Activated CD4-positive, alpha-beta T cell treated with anti-CD3 and anti-CD28 coated beads, Interleukin-2, amount 10 ng/mL, durations not matched to agents 24 days and 14 days (primary cell): ENCODE results near the gene BMPER. TPM values are rescaled to one million over a fixed set of nuclear protein-coding genes. Genes with fewer than 3 reads are reported as not detected.

Source experiments
- DNase-seq: peaks from one replicate; pipeline ENCODE4 v3.0.0; 2022
- H3K27ac Mint-ChIP-seq: one replicate; pipeline ENCODE4 v1.8.0; 2022; ENCODE audit warnings: mild to moderate bottlenecking, mixed read lengths
- H3K27me3 Mint-ChIP-seq: one replicate; pipeline ENCODE4 v1.8.0; 2022; ENCODE audit warnings: mixed read lengths
- H3K36me3 Mint-ChIP-seq: one replicate; pipeline ENCODE4 v1.8.0; 2022; ENCODE audit warnings: low read depth, mild to moderate bottlenecking, mixed read lengths
- H3K4me1 Mint-ChIP-seq: one replicate; pipeline ENCODE4 v1.8.0; 2021; ENCODE audit warnings: mixed read lengths
- H3K4me3 Mint-ChIP-seq: one replicate; pipeline ENCODE4 v1.8.0; 2022; ENCODE audit warnings: mild to moderate bottlenecking, moderate library complexity, mixed read lengths
- H3K9me3 Mint-ChIP-seq: one replicate; pipeline ENCODE4 v1.8.0; 2021; ENCODE audit warnings: mixed read lengths
- intact Hi-C: fragments of 100-400 bp; cut with micrococcal nuclease; formaldehyde crosslinking; loops from one replicate; pipeline ENCODE4 v1.15.1; 2023
- total RNA-seq: library from RNA; stranded (reverse); gene quantifications from 2 replicates; pipeline ENCODE4 v1.2.3, GENCODE V29; 2022

Gene BMPER
- total RNA-seq, 1 donor from 2014 or later, result not detected

- no peak for DNase-seq
- H3K4me1 Mint-ChIP-seq, result no peaks in the 10 kb centered on the region
- H3K36me3 Mint-ChIP-seq, result no peaks in the 10 kb centered on the region
- no peak overlapping the region for H3K4me3 Mint-ChIP-seq
- H3K9me3 Mint-ChIP-seq, result no peaks in the 10 kb centered on the region
- intact Hi-C loops, result no loop called here
- no peak overlapping the region for H3K27ac Mint-ChIP-seq
- no peaks in the 10 kb centered on the region for H3K27me3 Mint-ChIP-seq
Measured at GRCh38 chr7:33950047-33950714, 44.8 kb downstream of the BMPER start.

- Mint-ChIP-seq H3K4me1 (no peaks in the 10 kb centered on the region), H3K4me3 (no peak overlapping the region), H3K36me3 (no peaks in the 10 kb centered on the region), H3K27me3 (no peaks in the 10 kb centered on the region), H3K9me3 (no peaks in the 10 kb centered on the region), H3K27ac (no peak overlapping the region)
- intact Hi-C loops, result no loop called here
- no peak for DNase-seq
Measured at GRCh38 chr7:33952824-33953223, 47.5 kb downstream of the BMPER start.

- H3K9me3 Mint-ChIP-seq, result no peaks in the 10 kb centered on the region
- no peak for DNase-seq
- no peaks in the 10 kb centered on the region for H3K4me1 Mint-ChIP-seq
- no peaks in the 10 kb centered on the region for H3K27me3 Mint-ChIP-seq
- no peak overlapping the region for H3K4me3 Mint-ChIP-seq
- H3K36me3 Mint-ChIP-seq, result no peaks in the 10 kb centered on the region
- intact Hi-C loops, result no loop called here
- H3K27ac Mint-ChIP-seq, result no peak overlapping the region
Measured at GRCh38 chr7:33958104-33958503, 52.8 kb downstream of the BMPER start.

- Mint-ChIP-seq H3K36me3 (no peaks in the 10 kb centered on the region), H3K27ac (no peak overlapping the region), H3K9me3 (no peaks in the 10 kb centered on the region), H3K27me3 (no peaks in the 10 kb centered on the region), H3K4me1 (no peaks in the 10 kb centered on the region), H3K4me3 (no peak overlapping the region)
- intact Hi-C loops, result no loop called here
- no peak for DNase-seq
Measured at GRCh38 chr7:33959676-33960075, 54.3 kb downstream of the BMPER start.

- Mint-ChIP-seq H3K27ac (no peak overlapping the region), H3K4me1 (no peaks in the 10 kb centered on the region), H3K9me3 (no peaks in the 10 kb centered on the region), H3K36me3 (no peaks in the 10 kb centered on the region), H3K27me3 (no peaks in the 10 kb centered on the region), H3K4me3 (no peak overlapping the region)
- intact Hi-C loops, result no loop called here
- DNase-seq, result no peak
Measured at GRCh38 chr7:33961948-33962347, 56.6 kb downstream of the BMPER start.

DNA sequence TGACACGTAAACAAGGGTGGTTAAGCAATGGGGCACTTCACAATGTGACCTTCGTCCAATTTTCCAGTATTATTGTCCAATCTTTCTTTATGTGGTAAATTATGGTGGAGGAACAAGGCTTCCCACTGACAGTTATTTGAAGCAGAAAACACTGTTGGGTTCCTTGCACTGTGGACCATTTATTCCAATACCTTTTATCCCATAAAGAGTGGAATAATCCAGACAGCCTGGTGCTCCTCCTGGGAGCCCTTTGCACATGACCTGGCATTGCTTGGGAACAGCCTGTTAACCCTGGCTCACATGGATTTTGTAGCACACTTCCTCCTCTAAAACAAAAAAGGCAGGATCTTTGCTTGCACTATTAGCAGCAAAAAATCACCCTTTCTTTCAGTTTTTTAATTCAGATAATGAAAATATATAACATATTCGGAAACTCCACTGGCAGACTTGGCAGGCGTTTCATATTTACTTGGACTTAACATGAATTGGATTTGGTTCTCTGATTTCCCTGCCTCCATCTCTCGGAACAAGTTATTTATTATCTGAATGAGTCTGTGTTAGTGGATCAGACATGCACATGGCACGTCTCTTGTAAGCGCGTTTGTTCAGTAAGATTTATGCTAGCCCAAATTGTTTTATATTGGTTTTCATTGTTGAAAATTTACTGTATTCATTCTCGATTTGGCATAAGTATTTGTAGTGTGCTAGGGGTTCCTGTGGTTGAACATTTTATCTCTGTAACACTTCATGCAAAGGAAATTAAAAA, 59.3 kb downstream of the BMPER start:
- H3K27ac Mint-ChIP-seq, result no peak overlapping the region
- no peaks in the 10 kb centered on the region for H3K4me1 Mint-ChIP-seq
- H3K27me3 Mint-ChIP-seq, result no peaks in the 10 kb centered on the region
- no peak overlapping the region for H3K4me3 Mint-ChIP-seq
- H3K36me3 Mint-ChIP-seq, result no peaks in the 10 kb centered on the region
- no peak for DNase-seq
- intact Hi-C loops, result no loop called here
- no peaks in the 10 kb centered on the region for H3K9me3 Mint-ChIP-seq

GRCh38 chr7:33965183-33965744, 59.9 kb downstream of the BMPER start:
- no peak overlapping the region for H3K27ac Mint-ChIP-seq
- H3K36me3 Mint-ChIP-seq, result no peaks in the 10 kb centered on the region
- intact Hi-C loops, result no loop called here
- no peaks in the 10 kb centered on the region for H3K27me3 Mint-ChIP-seq
- no peaks in the 10 kb centered on the region for H3K9me3 Mint-ChIP-seq
- DNase-seq, result no peak
- no peak overlapping the region for H3K4me3 Mint-ChIP-seq
- no peaks in the 10 kb centered on the region for H3K4me1 Mint-ChIP-seq

DNA sequence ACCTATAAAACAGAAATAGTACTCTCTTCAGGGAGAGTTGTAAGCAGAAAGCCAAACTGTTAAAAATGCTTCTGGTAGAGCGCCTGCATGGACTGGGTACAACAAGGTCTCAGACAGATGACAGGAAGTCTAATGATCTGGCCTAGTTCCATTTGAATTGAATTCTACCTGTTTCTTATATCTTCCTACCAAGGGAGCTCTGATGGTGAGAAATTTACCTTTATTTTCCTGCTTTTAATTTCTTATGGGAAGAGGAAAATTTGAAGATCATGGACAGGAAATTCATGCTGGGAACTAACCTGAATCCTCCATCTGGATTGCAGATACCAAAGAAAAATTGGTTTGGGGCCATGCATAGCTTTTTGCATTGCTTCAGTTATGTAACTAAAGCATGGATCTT, 63.3 kb downstream of the BMPER start:
- intact Hi-C loops, result no loop called here
- Mint-ChIP-seq H3K27me3 (no peaks in the 10 kb centered on the region), H3K4me1 (no peaks in the 10 kb centered on the region), H3K4me3 (no peak overlapping the region), H3K9me3 (no peaks in the 10 kb centered on the region), H3K36me3 (no peaks in the 10 kb centered on the region), H3K27ac (no peak overlapping the region)
- DNase-seq, result no peak

GRCh38 chr7:33970536-33970935, 65.2 kb downstream of the BMPER start:
- intact Hi-C loops, result no loop called here
- Mint-ChIP-seq H3K36me3 (no peaks in the 10 kb centered on the region), H3K9me3 (no peaks in the 10 kb centered on the region), H3K27ac (no peak overlapping the region), H3K27me3 (no peaks in the 10 kb centered on the region), H3K4me1 (no peaks in the 10 kb centered on the region), H3K4me3 (no peak overlapping the region)
- DNase-seq, result no peak

DNA sequence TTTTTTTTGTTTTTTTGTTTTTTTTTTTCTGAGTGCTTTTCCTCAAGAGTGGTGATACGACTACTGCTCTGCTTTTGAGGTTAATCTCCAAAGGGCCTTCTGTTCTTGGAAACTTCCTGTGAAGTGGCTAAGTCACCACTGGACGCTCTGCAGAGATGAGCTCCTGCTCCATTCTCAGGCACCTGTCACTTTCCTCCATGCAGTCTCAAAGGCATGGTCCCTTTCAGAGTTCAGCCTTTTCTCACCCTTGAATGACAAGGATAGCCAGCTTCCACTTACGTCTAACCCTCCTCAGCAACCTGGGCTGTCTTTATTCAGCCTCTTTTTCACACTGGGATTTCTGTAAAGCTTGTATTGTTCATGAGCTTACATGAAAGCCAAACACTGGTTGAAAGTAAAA, 65.8 kb downstream of the BMPER start:
- H3K36me3 Mint-ChIP-seq, result no peaks in the 10 kb centered on the region
- H3K27ac Mint-ChIP-seq, result no peak overlapping the region
- no peak for DNase-seq
- no peaks in the 10 kb centered on the region for H3K4me1 Mint-ChIP-seq
- H3K9me3 Mint-ChIP-seq, result no peaks in the 10 kb centered on the region
- no peaks in the 10 kb centered on the region for H3K27me3 Mint-ChIP-seq
- intact Hi-C loops, result no loop called here
- H3K4me3 Mint-ChIP-seq, result no peak overlapping the region

DNA sequence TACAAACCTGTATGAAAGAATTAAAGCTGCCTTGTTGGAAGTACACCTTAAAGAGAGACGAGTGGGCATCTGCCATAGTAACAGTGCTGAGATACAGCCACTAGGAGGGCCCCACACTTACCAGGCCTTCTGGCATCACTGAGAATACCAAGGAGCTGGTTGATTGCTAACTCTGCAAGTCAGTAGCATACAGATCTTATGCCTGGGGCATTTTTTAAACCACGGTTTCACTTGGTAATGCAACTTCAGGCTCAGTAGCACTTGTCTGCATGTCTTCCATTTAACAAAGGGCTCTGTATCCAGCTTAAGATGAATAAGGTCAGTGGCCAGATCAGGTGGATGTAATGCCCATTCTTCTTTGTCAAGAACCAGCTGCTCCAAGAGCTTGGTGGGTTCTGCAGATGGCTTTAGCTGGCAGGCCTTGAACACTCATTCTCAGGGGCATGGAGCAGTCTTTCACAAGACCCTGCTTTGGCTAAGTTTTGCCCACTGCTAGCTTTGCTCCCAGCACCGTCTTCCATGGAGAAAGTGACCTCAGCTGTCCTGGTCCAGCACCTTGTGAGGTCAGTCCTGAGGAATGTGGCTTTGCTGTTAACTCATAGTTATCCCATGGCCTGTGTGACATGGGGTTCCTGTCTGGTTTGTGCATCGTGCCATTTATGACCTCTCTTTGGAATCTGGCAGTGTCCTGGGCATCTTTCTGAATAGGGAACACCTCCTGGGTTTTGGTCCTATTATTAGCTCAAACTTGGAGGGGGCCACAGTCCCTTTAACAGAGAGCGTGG, 68.1 kb downstream of the BMPER start:
- no peaks in the 10 kb centered on the region for H3K27me3 Mint-ChIP-seq
- intact Hi-C loops, result no loop called here
- H3K36me3 Mint-ChIP-seq, result no peaks in the 10 kb centered on the region
- H3K9me3 Mint-ChIP-seq, result no peaks in the 10 kb centered on the region
- no peak overlapping the region for H3K4me3 Mint-ChIP-seq
- no peaks in the 10 kb centered on the region for H3K4me1 Mint-ChIP-seq
- H3K27ac Mint-ChIP-seq, result no peak overlapping the region
- DNase-seq, result no peak

DNA sequence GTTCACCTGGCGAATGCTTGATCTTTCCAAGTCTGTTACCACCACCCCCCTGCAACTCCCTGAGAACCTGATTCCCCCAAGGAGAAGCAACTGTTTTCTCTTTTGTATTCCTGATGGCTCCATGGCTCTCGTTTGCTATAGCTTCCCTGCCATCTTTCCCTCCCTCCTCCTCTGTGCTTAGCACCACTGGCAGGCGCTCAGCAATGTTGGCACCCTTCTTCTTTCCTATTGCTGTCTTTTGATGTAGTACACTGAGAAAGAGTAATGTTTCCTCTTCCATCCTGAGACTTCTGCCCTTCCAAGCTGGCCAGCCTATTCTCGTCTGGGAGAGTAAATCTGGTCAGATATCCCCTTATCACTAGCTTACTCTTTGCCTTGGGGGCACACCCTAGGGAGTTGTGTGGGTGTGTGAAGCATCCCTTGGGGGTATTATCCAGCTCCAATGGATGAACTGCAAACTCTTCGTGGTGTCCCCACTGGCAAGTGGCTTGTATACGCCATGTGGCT, 74.0 kb downstream of the BMPER start:
- no peaks in the 10 kb centered on the region for H3K4me1 Mint-ChIP-seq
- H3K27ac Mint-ChIP-seq, result no peak overlapping the region
- intact Hi-C loops, result no loop called here
- no peak for DNase-seq
- H3K27me3 Mint-ChIP-seq, result no peaks in the 10 kb centered on the region
- H3K4me3 Mint-ChIP-seq, result no peak overlapping the region
- H3K9me3 Mint-ChIP-seq, result no peaks in the 10 kb centered on the region
- H3K36me3 Mint-ChIP-seq, result no peaks in the 10 kb centered on the region

DNA sequence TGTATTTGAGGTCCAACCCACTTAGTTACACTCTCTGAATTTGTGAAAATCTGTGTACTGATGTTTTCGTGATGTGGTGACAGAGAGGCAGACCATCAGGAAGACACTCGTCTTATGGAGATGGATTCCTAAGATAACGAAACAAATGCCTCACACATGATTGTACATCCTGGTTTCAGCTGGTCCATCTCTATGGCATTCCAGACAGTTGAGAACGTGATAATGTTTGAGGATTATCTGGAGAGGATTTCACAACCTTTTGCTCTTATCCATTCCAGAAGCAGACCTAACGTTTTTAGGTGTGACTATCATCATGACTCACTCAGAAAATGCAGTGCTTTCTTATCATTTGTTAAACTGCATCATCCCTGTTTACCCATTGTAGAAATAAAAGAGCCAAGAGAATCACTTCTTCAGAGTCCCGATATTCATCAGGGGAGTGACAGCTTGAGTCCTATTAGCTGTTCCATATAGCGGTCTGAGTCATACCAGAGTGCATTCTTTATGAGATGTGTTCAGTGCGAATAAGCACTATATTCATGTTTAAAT, 74.5 kb downstream of the BMPER start:
- Mint-ChIP-seq H3K9me3 (no peaks in the 10 kb centered on the region), H3K27me3 (no peaks in the 10 kb centered on the region), H3K4me3 (no peak overlapping the region), H3K4me1 (no peaks in the 10 kb centered on the region), H3K36me3 (no peaks in the 10 kb centered on the region), H3K27ac (no peak overlapping the region)
- intact Hi-C loops, result no loop called here
- no peak for DNase-seq

DNA sequence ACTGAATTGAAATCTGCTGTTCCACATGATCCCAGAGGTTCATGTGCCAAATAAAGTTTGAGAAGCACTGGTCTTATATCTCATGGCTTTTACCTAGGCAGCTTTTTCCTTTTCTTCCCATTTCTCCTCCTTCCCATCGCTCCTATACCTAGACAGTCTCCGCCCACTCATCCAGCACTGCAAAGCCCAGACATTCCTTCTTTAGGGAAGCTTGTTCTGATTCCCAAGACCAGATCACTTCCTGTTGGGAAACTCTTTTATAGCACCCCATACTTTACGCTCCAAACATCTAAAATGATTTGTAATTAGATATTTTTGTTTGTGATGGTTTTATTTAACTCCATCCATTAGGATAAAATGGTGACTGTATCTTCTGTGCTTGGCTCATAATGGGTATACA, 75.9 kb downstream of the BMPER start:
- Mint-ChIP-seq H3K27me3 (no peaks in the 10 kb centered on the region), H3K36me3 (no peaks in the 10 kb centered on the region), H3K4me1 (no peaks in the 10 kb centered on the region), H3K9me3 (no peaks in the 10 kb centered on the region), H3K27ac (no peak overlapping the region), H3K4me3 (no peak overlapping the region)
- intact Hi-C loops, result no loop called here
- no peak for DNase-seq
